HG02943 (cell line): ENCODE data around the gene LINC00305.

Experiments
- ATAC-seq: cut with Tn5 transposase; IDR thresholded peaks from one replicate; pipeline ENCODE4 v1.9.1; 2021; ENCODE audit warnings: mild to moderate bottlenecking, low read depth, moderate library complexity; ENCODE audit not compliant: unreplicated experiment

The LINC00305 gene

GRCh38 chr18:64116571-64117175, 32.2 kb downstream of the LINC00305 start:
- no peak for ATAC-seq

DNA sequence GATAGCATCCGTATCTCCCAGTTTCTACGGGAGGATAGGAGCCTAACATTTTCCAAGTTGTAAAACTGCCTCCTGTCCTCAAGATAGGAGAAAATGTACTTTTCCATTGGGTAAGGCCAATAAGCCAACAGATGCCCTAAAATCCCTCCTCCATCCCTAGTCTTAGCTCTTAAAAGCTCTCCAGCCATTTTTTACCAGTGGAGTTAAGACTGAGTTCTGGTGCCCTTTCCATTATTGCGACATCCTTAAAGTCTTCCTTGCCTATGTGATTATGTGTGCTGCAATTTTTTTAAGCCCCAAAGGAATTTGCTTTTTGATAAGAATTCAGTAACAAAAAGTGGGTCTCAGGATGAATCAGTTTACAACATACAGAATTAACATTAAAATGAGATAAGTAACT, 33.0 kb downstream of the LINC00305 start:
- no peak for ATAC-seq

DNA sequence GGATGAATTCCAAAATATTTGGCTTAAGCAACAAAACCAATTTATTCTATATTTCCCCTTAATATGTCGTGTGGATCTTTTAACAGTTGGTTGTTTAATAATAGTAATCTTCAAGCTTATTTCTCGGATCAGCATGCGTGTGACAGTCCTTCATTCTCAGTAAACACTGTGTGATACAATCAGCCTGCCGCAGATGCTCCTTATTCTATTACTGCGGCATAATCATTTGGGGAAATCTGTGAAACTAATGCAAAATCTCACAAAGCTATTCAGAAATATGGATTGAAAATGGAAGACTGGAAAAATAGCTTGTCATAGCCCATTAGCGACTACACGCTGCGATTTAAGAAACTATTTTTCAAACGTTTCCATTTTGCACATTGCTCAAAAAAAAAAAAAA, 36.9 kb downstream of the LINC00305 start:
- no peak for ATAC-seq

- ATAC-seq = no peak
These were observed 38.0 kb downstream of the LINC00305 start for GRCh38 chr18:64110692-64111480.

DNA sequence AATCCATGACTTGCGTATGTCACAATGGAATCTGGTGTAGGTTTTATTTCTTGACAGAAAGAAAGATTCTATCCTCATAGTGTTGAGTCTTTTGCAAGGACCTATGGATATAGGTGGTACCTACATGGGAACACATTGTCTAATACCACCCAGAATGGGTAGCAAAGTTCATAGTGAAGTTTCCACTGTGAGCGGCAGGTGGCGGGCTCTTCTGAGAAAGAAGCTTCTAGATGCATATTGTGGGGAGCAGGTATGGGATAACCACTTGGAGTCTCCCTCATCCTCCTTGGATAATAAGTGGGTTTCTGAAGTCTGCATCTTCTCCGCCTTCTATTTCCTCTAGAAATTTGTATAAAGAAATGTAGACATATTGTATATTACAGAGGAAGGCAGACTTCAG, 44.9 kb downstream of the LINC00305 start:
- ATAC-seq = no peak

GRCh38 chr18:64100116-64100922, 48.6 kb downstream of the LINC00305 start:
- no peak for ATAC-seq

GRCh38 chr18:64099244-64099643, 49.6 kb downstream of the LINC00305 start:
- ATAC-seq = no peak

DNA sequence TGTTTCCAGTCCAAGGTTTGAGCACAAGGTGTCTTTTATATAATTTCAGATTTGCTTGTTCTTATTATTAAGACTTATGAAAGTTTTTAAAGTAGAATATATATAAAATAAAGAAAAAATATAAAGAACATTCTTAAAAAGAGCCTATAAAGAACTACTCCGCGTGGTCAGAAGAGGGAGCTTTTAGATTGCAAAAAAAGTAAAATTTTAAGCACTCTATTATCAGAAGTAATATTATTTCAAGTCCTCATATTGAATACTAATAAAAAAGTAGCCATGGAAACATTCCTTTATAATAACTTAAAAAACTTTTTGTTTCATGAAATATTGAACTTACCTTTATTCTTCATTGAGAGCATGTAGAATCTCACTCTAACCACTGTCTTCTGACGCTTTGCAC, 51.4 kb downstream of the LINC00305 start:
- ATAC-seq = no peak

DNA sequence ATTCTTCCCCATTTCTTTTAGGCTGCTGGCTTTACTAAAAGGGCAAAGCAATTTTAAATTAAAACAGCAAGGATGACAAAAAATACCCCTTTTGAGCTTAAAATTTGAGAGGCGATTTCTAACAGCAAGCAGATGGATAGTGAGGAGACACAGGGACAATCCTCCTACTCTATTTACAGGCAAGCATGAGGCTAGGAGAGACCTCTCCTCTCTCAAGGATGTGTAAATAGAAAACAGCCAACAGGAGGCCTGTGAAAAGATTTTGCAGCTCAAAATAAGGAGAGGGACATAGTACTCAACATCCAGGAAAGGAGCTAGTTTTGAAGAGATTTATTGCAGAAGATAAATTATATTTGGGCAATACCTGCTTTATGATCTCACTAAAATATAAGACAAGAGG, 53.8 kb downstream of the LINC00305 start:
- no peak for ATAC-seq

DNA sequence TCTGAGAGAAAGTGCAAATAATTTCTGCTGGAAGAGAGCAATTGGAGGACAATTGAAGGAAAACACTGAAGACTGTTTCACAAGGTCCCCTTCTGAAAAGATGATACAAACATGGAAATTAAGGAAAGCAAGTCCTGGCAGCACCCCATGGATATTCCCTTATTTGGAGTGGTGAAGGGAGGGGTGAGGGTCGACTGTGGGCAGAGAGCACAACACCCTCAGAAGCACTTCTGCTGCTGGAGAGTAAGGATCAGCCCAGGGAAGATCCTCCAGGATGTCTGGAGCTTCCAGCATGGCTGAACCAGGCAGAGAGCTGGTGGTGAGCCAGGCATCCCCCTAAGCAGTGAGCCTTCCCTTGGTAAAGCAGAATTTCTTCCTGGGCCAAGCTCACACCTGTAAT, 54.7 kb downstream of the LINC00305 start:
- no peak for ATAC-seq

GRCh38 chr18:64091526-64091925, 57.4 kb downstream of the LINC00305 start:
- peak; percentile 58 for ATAC-seq

DNA sequence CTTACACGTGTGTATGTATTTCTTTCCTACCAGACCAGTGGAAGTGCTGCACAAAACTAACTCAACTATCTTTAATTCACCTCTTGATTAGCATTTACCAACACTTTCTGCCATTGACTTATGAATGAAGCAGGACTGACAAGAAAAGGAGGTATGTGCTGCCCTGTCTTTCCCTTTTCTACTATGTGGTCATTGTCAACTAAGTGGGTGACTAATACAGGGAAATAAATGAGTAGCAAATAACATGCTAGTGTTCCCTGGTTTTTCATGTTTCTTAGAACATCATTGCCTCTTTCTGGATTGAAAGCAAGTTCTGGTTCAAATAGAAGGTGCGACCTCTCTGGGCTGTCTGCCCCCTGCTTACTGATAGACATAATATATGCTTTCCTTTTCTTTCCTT, 58.0 kb downstream of the LINC00305 start:
- no peak for ATAC-seq

GRCh38 chr18:64083916-64084315, 65.0 kb downstream of the LINC00305 start:
- ATAC-seq = no peak

GRCh38 chr18:64082513-64082912, 66.4 kb downstream of the LINC00305 start:
- ATAC-seq = no peak

GRCh38 chr18:64082054-64082453, 66.8 kb downstream of the LINC00305 start:
- no peak for ATAC-seq

DNA sequence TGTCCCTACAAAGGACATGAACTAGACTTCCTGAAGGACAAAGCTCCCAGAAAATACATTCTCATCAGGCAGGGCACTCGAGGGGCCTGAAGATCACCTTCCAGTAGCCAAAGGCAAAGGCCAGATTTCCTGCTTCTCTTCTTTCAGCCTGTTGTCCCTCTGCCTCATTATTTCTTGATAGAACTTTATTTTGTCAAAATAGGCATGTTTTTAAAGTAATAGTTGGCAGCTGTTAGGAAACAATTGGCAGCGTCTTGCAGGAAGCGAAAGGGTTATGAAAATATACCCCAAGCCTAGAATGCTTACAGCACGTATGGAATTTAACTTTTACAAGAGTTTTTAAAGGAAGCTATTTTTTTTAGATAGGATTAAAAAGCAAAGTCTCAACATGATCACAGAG, 74.9 kb downstream of the LINC00305 start:
- no peak for ATAC-seq

DNA sequence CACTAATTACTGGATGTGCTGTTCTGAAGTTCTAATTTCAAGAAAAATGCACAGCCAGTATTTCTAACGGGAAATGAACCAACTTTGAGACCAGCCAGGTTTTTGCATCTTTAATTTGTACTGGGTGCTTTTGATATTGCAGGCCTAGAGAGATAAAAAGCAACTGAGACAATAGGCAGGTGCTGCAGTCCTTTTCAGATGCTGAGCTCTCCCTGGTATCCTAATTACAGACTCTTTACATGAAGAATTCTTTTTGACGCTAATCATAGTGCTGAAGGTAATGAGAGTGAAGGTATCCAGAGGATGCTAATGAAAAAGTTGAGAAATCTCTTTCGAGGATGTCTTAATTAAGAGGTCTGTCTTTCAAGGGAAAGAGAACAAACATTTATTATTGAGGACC, 93.9 kb downstream of the LINC00305 start:
- ATAC-seq = no peak

- no peak for ATAC-seq
These were observed 95.6 kb downstream of the LINC00305 start for GRCh38 chr18:64053246-64053645.

DNA sequence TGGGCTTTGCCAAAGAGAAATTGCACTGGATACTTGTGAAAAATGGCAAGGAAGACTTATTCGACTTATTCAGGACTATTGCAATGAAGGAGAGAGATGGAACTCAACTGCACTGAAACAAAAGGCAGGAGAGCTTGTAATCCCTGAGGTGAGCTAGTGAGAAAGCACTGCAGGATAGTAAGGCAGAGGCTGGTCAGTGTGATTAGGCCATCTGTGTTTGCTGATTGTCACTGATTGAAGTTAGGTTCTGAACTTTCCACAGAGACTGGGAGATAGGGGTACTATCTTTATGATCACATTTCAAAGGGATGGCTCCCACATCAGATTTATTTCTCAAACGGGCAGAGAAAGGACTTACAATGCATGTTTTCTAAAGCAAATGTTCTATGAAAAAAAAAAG, 96.1 kb downstream of the LINC00305 start:
- no peak for ATAC-seq

GRCh38 chr18:64044616-64045015, 104.3 kb downstream of the LINC00305 start:
- ATAC-seq = no peak

- no peak for ATAC-seq
These were observed 106.0 kb downstream of the LINC00305 start for GRCh38 chr18:64042728-64043358.
